GM13976 (cell line): ENCODE measurements around the gene RNF222.

Experiments
- DNase-seq: peaks from one replicate; pipeline ENCODE4 v3.0.0; 2012; ENCODE audit warnings: low spot score
- CTCF ChIP-seq: IDR thresholded peaks from 2 replicates; pipeline ENCODE4 v1.5.1; 2012; ENCODE audit warnings: borderline replicate concordance, mild to moderate bottlenecking; ENCODE audit not compliant: insufficient read depth; ENCODE audit errors: extremely low read depth, missing control alignments, control extremely low read depth
- in situ Hi-C: fragments of 300-500 bp; cut with MboI; formaldehyde crosslinking; loops from one replicate; pipeline ENCODE4 v1.12.0; 2022; ENCODE audit warnings: low sequenced_read_pairs, mixed read lengths, inconsistent platforms; ENCODE audit not compliant: unreplicated experiment

Gene RNF222

DNA sequence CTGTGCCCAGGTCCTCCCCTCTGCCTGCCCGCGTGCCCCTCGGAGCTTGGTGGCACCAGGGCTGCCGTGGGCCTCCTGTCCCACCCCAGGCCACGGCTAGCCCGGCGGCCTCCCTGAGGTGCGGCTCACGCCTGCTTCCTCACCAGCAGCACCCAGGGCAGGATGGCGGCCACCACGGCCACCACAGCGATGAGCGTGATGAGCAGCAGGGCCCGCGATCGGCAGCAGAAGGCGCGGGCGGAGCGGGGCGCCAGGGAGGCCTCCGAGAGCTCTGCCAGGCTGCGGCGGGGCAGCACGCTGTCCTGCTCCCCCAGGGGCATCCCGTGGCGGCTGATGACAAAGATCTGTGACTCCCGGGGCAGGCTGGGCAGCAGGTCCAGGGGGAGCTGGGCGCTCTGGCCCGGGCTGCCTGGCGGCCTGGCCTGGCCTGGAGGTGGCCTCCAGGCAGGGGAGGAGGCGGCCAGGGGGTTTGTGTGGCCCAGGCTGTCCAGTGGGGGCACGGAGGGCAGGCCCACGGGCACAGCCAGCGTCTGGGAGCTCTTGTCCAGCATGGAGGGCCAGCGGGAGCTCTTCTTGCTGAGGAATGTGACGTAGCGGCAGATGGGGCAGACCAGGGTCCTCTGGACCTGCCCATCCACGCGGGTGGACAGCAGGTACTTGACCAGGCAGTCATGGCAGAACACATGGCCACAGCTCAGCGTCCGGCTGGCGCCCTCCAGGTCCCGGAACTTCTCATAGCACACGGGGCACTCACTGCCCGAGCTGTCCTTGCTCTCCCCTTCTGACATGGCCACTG, 4.8 kb downstream of the RNF222 start:
- in situ Hi-C loops: no loop called here
- TF ChIP-seq CTCF: no peak
- DNase-seq: no peak

DNA sequence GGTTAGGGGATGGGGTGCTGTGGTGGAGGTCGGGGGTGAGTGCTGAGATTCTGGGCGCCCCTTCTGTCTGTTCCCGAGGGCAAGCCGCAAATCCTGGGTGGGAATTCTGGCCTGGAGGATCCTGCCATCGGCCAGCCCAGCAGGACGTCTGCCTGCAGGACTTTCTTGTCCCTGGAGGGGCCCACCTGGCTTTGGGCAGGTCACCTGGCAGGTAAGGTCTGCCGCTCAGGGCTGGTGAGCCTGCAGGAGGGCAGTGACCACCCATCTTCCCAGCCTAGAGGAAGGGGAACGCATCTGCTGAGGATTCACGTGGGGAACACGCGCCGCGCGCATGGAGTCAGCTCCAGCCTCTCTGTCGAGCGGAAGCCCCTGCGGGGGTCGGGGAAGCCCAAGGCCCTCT, 5.4 kb downstream of the RNF222 start:
- in situ Hi-C loops: no loop called here
- DNase-seq: no peak
- no peak for TF ChIP-seq CTCF

DNA sequence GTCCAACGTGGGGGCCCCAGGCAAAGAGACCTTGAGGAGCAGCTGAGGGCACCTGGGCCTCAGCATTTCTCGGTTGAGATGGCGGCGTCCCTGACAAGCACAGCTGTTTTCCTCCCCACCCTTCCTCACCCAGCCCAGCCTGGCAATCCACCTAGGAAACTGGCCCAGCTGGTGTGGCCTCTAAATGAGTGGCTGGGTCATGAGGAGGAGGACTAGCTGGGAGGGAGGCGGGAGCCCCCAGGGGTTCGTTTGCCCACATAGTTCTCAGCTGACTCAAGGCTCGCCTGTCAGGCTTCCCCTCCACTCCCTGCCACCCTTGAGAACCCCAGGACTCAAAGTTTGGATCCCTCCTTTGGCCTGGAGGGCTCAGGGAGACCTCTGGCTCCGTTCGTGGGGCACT, 5.9 kb downstream of the RNF222 start:
- TF ChIP-seq CTCF: no peak
- DNase-seq: no peak
- in situ Hi-C loops: no loop called here

DNA sequence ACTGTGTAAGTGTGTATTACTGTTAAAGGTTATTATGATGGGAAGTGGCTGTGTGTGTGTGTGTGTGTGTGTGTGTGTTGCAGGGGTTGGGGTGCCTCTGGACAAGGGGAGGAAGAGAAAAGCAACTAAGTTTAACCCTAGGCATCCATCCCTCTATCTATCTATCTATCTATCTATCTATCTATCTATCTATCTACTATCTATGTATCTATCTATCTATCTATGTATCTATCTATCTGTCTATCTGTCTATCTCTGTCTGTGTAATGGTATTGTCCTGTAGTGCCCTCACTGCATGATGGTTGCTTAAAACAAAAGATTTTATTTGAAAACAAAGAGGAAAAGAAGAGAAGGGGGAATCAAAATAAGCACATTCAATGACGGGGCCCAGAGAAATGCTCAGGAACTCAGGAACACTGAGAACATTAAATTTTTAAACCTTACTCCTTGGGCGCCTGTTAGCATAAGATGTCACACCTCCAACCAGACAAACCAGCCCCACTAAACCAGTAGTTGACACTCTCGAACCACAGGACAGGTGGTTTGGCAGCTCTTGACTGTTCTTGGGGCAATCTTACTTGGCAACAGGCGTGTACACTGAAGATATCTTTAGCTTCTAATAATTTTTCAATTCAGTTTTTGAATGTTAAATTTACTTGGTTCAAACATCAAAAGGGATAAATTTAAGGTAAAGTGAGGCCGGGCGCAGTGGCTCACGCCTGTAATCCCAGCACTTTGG, 9.5 kb downstream of the RNF222 start:
- in situ Hi-C loops: no loop called here
- no peak for TF ChIP-seq CTCF
- DNase-seq: no peak

GRCh38 chr17:8386841-8387240, 10.8 kb downstream of the RNF222 start:
- in situ Hi-C loops: no loop called here
- TF ChIP-seq CTCF: no peak
- no peak for DNase-seq

GRCh38 chr17:8384801-8385378, 12.7 kb downstream of the RNF222 start:
- in situ Hi-C loops: no loop called here
- no peak for TF ChIP-seq CTCF

More at GRCh38 chr17:8384801-8385378, 12.7 kb downstream of the RNF222 start:
- no peak for DNase-seq
